ENCODE measurements around the gene CDK14. TPM values are rescaled to one million over a fixed set of nuclear protein-coding genes. Genes with fewer than 3 reads are reported as not detected.

Gene CDK14
- total RNA-seq, 2 donors from 2014 or later, result 8.7 to 13.4 TPM

DNA sequence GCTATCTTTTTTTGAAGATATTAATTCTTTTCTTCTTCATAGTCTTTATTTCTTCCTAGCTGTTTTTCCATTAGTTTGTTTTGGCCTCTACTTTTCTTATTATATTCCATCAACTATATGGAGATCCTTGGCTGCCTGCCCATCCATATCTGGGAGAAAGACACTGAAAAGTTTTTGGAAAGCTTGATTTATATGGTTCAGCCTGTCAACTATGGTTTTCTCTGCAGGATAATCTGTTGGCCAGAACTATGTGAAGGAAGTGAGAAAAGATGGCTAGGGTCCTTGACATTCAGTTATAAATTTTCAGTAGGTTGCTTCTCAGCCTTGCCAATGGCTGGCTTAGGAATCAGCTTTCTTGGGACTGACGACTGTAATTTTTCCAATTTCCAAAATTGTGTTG, 10.0 kb upstream of the CDK14 start:
- Mint-ChIP-seq H3K27ac (no peak overlapping the region), H3K4me1 (no peaks in the 10 kb centered on the region), H3K4me3 (no peak overlapping the region), H3K27me3 (ENCODE audit: insufficient read depth) (no peaks in the 10 kb centered on the region), H3K9me3 (peaks cover 7% of the 10 kb centered on the region), H3K36me3 (ENCODE audit: low read depth) (no peaks in the 10 kb centered on the region)
- TF ChIP-seq, protein P1, sequence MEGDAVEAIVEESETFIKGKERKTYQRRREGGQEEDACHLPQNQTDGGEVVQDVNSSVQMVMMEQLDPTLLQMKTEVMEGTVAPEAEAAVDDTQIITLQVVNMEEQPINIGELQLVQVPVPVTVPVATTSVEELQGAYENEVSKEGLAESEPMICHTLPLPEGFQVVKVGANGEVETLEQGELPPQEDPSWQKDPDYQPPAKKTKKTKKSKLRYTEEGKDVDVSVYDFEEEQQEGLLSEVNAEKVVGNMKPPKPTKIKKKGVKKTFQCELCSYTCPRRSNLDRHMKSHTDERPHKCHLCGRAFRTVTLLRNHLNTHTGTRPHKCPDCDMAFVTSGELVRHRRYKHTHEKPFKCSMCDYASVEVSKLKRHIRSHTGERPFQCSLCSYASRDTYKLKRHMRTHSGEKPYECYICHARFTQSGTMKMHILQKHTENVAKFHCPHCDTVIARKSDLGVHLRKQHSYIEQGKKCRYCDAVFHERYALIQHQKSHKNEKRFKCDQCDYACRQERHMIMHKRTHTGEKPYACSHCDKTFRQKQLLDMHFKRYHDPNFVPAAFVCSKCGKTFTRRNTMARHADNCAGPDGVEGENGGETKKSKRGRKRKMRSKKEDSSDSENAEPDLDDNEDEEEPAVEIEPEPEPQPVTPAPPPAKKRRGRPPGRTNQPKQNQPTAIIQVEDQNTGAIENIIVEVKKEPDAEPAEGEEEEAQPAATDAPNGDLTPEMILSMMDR (conservative IDR thresholded peaks at IDR 0.05), result no peak
- DNase-seq, result no peak
- Histone ChIP-seq H3K27ac (ENCODE audit: low read depth, low read length) (no peak overlapping the region), H3K4me3 (ENCODE audit: low read length) (no peak overlapping the region), H3K9me3 (ENCODE audit: control insufficient read depth, low read length) (no peaks in the 10 kb centered on the region), H3K9ac (ENCODE audit: extremely low read depth, low read length, poor library complexity, severe bottlenecking) (no peak overlapping the region), H3K27me3 (ENCODE audit: control insufficient read depth, insufficient read depth, low read length, poor library complexity, severe bottlenecking) (no peaks in the 10 kb centered on the region), H3K4me1 (ENCODE audit: control insufficient read depth, insufficient read depth, low read length) (no peaks in the 10 kb centered on the region), H3K36me3 (ENCODE audit: control insufficient read depth, insufficient read depth, low read length) (no peaks in the 10 kb centered on the region)
- WGBS, 2 experiments (ENCODE audit: insufficient coverage in 1 of 2, insufficient read length in 1 of 2), result 96% methylated on average over 1 of the region's 1 CpG; no CpG with 5 or more reads in 1 of the 2 experiments

DNA sequence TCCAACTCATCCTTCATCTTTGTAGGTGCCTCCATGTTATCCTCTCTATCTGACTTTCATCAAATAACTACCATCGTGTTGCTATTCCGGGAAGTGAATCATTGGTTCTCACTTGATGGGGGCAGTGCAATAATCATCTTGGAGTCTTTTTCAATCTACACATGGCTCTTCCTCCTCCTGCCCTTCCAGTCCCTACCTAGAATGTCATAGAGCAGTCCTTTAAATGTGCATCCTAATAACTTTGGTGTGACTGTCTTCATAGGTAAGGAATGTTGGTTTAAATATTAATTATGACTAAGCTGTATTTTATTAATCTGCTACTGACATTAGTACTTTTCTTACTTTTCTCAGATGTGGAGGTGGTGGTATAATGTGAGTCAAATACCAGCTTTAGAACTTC, 8.4 kb upstream of the CDK14 start:
- H3K4me3 Mint-ChIP-seq, result no peak overlapping the region
- Histone ChIP-seq H3K9ac (ENCODE audit: extremely low read depth, low read length, poor library complexity, severe bottlenecking) (no peak overlapping the region), H3K36me3 (ENCODE audit: control insufficient read depth, insufficient read depth, low read length) (no peaks in the 10 kb centered on the region), H3K27ac (ENCODE audit: low read depth, low read length) (no peak overlapping the region), H3K4me3 (ENCODE audit: low read length) (no peak overlapping the region), H3K27me3 (ENCODE audit: control insufficient read depth, insufficient read depth, low read length, poor library complexity, severe bottlenecking) (no peaks in the 10 kb centered on the region), H3K9me3 (ENCODE audit: control insufficient read depth, low read length) (no peaks in the 10 kb centered on the region), H3K4me1 (ENCODE audit: control insufficient read depth, insufficient read depth, low read length) (no peaks in the 10 kb centered on the region)
- no peaks in the 10 kb centered on the region for H3K27me3 Mint-ChIP-seq (ENCODE audit: insufficient read depth)
- peaks cover 7% of the 10 kb centered on the region for H3K9me3 Mint-ChIP-seq
- H3K4me1 Mint-ChIP-seq, result no peaks in the 10 kb centered on the region
- no peak for DNase-seq
- TF ChIP-seq, protein P1 (conservative IDR thresholded peaks at IDR 0.05), result no peak
- no peaks in the 10 kb centered on the region for H3K36me3 Mint-ChIP-seq (ENCODE audit: low read depth)
- WGBS, 2 experiments (ENCODE audit: insufficient coverage in 1 of 2, insufficient read length in 1 of 2), result 95 to 100% methylated on average over 2 of the region's 2 CpGs
- H3K27ac Mint-ChIP-seq, result no peak overlapping the region

DNA sequence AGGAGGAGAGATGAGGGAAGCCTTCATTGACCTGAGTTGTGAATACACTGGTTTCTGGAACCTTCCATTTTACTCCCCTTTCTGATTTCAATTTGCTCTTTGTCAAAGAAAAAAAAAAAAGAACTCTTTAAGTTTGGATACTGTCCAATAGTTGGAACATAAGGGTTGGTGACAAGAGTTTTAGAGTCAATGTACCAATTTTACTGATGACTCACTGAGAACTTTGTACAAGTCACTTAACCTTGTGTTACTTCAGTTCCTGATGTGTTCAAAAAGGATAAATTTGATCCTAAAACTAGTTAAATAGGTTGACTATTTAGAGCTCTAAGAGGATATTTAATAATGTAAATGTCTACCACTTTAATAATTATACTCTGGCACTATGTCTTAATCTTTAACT, 4.1 kb upstream of the CDK14 start:
- no peaks in the 10 kb centered on the region for H3K36me3 Mint-ChIP-seq (ENCODE audit: low read depth)
- Histone ChIP-seq H3K4me3 (ENCODE audit: low read length) (no peak overlapping the region), H3K27ac (ENCODE audit: low read depth, low read length) (no peak overlapping the region), H3K36me3 (ENCODE audit: control insufficient read depth, insufficient read depth, low read length) (no peaks in the 10 kb centered on the region), H3K27me3 (ENCODE audit: control insufficient read depth, insufficient read depth, low read length, poor library complexity, severe bottlenecking) (peaks cover 4% of the 10 kb centered on the region), H3K9ac (ENCODE audit: extremely low read depth, low read length, poor library complexity, severe bottlenecking) (no peak overlapping the region), H3K4me1 (ENCODE audit: control insufficient read depth, insufficient read depth, low read length) (no peaks in the 10 kb centered on the region), H3K9me3 (ENCODE audit: control insufficient read depth, low read length) (no peaks in the 10 kb centered on the region)
- H3K4me3 Mint-ChIP-seq, result no peak overlapping the region
- no peak for DNase-seq
- TF ChIP-seq, protein P1 (conservative IDR thresholded peaks at IDR 0.05), result no peak
- H3K27ac Mint-ChIP-seq, result no peak overlapping the region
- H3K9me3 Mint-ChIP-seq, result peaks cover 7% of the 10 kb centered on the region
- H3K27me3 Mint-ChIP-seq (ENCODE audit: insufficient read depth), result peaks cover 9% of the 10 kb centered on the region
- peaks cover 12% of the 10 kb centered on the region for H3K4me1 Mint-ChIP-seq
